Activated CD8-positive, alpha-beta memory T cell treated with anti-CD3 and anti-CD28 coated beads, Interleukin-2, amount 10 ng/mL, durations not matched to agents 7 days and 5 days (primary cell): ENCODE results near the gene GPR137C. TPM values are rescaled to one million over a fixed set of nuclear protein-coding genes. Genes with fewer than 3 reads are reported as not detected.

Experiments
- ATAC-seq: fragments of 150-1000 bp; cut with Tn5 transposase; one replicate; pipeline ENCODE4 v1.10.0; 2021; ENCODE audit warnings: moderate library complexity
- CTCF ChIA-PET: fragments of 350-600 bp; sonication (Branson Sonifier 250); formaldehyde crosslinking; loops from one replicate; lab custom pipeline; 2021; ENCODE audit warnings: antibody characterized with exemption; lab: Charles Lee
- DNase-seq: peaks from one replicate; pipeline ENCODE4 v3.0.0-alpha.2; 2020
- H3K27ac Mint-ChIP-seq: one replicate; pipeline ENCODE4 v1.8.0; 2021; ENCODE audit warnings: mild to moderate bottlenecking, mixed read lengths
- H3K27me3 Mint-ChIP-seq: one replicate; pipeline ENCODE4 v1.8.0; 2021; ENCODE audit warnings: mixed read lengths
- H3K36me3 Mint-ChIP-seq: one replicate; pipeline ENCODE4 v1.8.0; 2021; ENCODE audit warnings: mild to moderate bottlenecking, mixed read lengths
- H3K4me1 Mint-ChIP-seq: one replicate; pipeline ENCODE4 v1.8.0; 2021; ENCODE audit warnings: mixed read lengths
- H3K4me3 Mint-ChIP-seq: one replicate; pipeline ENCODE4 v1.8.0; 2021; ENCODE audit warnings: mild to moderate bottlenecking, moderate library complexity, mixed read lengths
- H3K9me3 Mint-ChIP-seq: one replicate; pipeline ENCODE4 v1.8.0; 2022; ENCODE audit warnings: low read depth, mixed read lengths
- total RNA-seq, 2 experiments: library from RNA; stranded (reverse); gene quantifications; one replicate each; pipeline ENCODE4 v1.2.3, GENCODE V29; 2021

The GPR137C gene
- total RNA-seq, 2 experiments from 2014 or later = 0.73 to 0.85 TPM

- DNase-seq (no peak), ATAC-seq (no peak)
- peaks cover 1% of the 10 kb centered on the region for H3K36me3 Mint-ChIP-seq
- no peaks in the 10 kb centered on the region for H3K4me1 Mint-ChIP-seq
- peaks cover 10% of the 10 kb centered on the region for H3K27me3 Mint-ChIP-seq
- H3K27ac Mint-ChIP-seq = no peak overlapping the region
- no peaks in the 10 kb centered on the region for H3K9me3 Mint-ChIP-seq
- CTCF ChIA-PET = no interaction called here
- no peak overlapping the region for H3K4me3 Mint-ChIP-seq
Observed at GRCh38 chr14:52596320-52596719, 43.7 kb downstream of the GPR137C start.

GRCh38 chr14:52596861-52597260 is 44.2 kb downstream of the GPR137C start:
- Mint-ChIP-seq H3K27ac (no peak overlapping the region), H3K9me3 (no peaks in the 10 kb centered on the region), H3K27me3 (peaks cover 10% of the 10 kb centered on the region), H3K4me1 (no peaks in the 10 kb centered on the region), H3K4me3 (no peak overlapping the region), H3K36me3 (peaks cover 1% of the 10 kb centered on the region)
- CTCF ChIA-PET = no interaction called here
- DNase-seq (no peak), ATAC-seq (no peak)

DNA sequence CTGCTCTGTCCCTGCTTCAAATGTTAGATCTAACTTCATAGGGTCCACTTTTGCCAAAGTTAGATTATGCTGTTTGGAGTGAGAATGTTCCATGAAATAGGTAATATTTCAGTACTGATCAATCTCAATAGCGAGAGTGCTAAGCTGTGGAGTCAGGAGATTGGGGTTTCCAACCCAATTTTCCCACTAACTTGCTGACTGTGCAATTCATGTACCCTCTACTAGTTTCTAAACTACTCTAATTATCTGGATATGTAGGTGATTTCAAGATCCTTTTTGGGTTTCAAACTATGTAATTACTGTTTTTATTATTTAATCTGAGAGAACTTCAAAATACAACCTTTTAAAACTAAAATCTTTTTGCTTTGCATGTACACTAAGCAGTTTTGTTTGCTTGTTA is 45.9 kb downstream of the GPR137C start:
- no peak overlapping the region for H3K4me3 Mint-ChIP-seq
- peaks cover 7% of the 10 kb centered on the region for H3K27me3 Mint-ChIP-seq
- peaks cover 1% of the 10 kb centered on the region for H3K36me3 Mint-ChIP-seq
- DNase-seq (no peak), ATAC-seq (no peak)
- H3K27ac Mint-ChIP-seq = no peak overlapping the region
- CTCF ChIA-PET = no interaction called here
- no peaks in the 10 kb centered on the region for H3K9me3 Mint-ChIP-seq
- peaks cover 3% of the 10 kb centered on the region for H3K4me1 Mint-ChIP-seq

DNA sequence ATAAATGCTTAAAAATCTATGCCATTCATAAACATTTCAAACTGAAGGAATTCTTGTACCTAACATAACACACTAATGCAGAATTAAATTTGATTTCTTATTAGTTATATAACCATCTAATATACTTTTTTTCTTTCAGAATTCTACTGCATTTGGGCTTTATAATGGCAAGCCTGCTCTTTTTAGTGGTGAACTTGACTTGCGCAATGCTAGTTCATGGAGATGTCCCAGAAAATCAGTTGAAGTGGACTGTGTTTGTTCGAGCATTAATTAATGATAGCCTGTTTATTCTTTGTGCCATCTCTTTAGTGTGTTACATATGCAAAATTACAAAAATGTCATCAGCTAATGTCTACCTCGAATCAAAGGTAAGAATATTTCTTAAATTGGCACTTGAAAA is 47.3 kb downstream of the GPR137C start:
- no peak overlapping the region for H3K4me3 Mint-ChIP-seq
- H3K27ac Mint-ChIP-seq = no peak overlapping the region
- CTCF ChIA-PET = no interaction called here
- ATAC-seq (no peak), DNase-seq (no peak)
- H3K4me1 Mint-ChIP-seq = peaks cover 3% of the 10 kb centered on the region
- H3K9me3 Mint-ChIP-seq = no peaks in the 10 kb centered on the region
- peaks cover 1% of the 10 kb centered on the region for H3K36me3 Mint-ChIP-seq
- peaks cover 5% of the 10 kb centered on the region for H3K27me3 Mint-ChIP-seq

GRCh38 chr14:52602131-52602530 is 49.5 kb downstream of the GPR137C start:
- ATAC-seq (no peak), DNase-seq (no peak)
- Mint-ChIP-seq H3K36me3 (peaks cover 2% of the 10 kb centered on the region), H3K27me3 (peaks cover 17% of the 10 kb centered on the region), H3K27ac (no peak overlapping the region), H3K4me3 (no peak overlapping the region), H3K9me3 (peaks cover 4% of the 10 kb centered on the region), H3K4me1 (peaks cover 3% of the 10 kb centered on the region)
- CTCF ChIA-PET = no interaction called here

DNA sequence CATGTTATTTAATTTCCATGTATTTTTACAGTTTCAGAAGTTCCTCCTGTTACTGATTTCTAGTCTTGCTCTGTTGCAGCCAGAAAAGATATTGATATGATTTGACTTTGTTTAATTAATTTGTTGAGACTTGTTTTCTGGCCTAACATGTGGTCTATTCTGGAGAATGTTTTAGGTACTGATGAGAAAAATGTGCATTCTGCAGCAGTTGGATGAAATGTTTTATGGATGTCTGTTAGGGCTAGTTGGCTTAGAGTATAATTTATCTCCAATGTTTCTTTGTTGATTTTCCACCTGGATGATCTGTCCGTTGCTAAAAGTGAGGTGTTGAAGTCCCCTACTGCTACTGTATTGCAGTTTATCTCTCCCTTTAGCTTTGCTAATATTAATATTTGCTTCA is 54.4 kb downstream of the GPR137C start:
- DNase-seq (no peak), ATAC-seq (no peak)
- peaks cover 14% of the 10 kb centered on the region for H3K27me3 Mint-ChIP-seq
- peaks cover 2% of the 10 kb centered on the region for H3K36me3 Mint-ChIP-seq
- CTCF ChIA-PET = no interaction called here
- H3K27ac Mint-ChIP-seq = no peak overlapping the region
- H3K4me3 Mint-ChIP-seq = no peak overlapping the region
- H3K9me3 Mint-ChIP-seq = peaks cover 4% of the 10 kb centered on the region
- peaks cover 3% of the 10 kb centered on the region for H3K4me1 Mint-ChIP-seq

GRCh38 chr14:52609445-52610044 is 56.9 kb downstream of the GPR137C start:
- no peak overlapping the region for H3K4me3 Mint-ChIP-seq
- H3K36me3 Mint-ChIP-seq = peaks cover 2% of the 10 kb centered on the region
- no peaks in the 10 kb centered on the region for H3K4me1 Mint-ChIP-seq
- H3K27ac Mint-ChIP-seq = no peak overlapping the region
- CTCF ChIA-PET = no interaction called here
- peaks cover 4% of the 10 kb centered on the region for H3K9me3 Mint-ChIP-seq
- H3K27me3 Mint-ChIP-seq = peaks cover 14% of the 10 kb centered on the region
- DNase-seq (no peak), ATAC-seq (no peak)

- CTCF ChIA-PET = no interaction called here
- Mint-ChIP-seq H3K9me3 (peaks cover 3% of the 10 kb centered on the region), H3K27ac (no peak overlapping the region), H3K4me1 (no peaks in the 10 kb centered on the region), H3K4me3 (no peak overlapping the region), H3K27me3 (peaks cover 14% of the 10 kb centered on the region), H3K36me3 (peaks cover 2% of the 10 kb centered on the region)
- ATAC-seq (no peak), DNase-seq (no peak)
Observed at GRCh38 chr14:52610187-52610586, 57.6 kb downstream of the GPR137C start.

GRCh38 chr14:52618602-52619001 is 66.0 kb downstream of the GPR137C start:
- H3K4me1 Mint-ChIP-seq = no peaks in the 10 kb centered on the region
- no peaks in the 10 kb centered on the region for H3K27me3 Mint-ChIP-seq
- no peaks in the 10 kb centered on the region for H3K36me3 Mint-ChIP-seq
- H3K27ac Mint-ChIP-seq = no peak overlapping the region
- H3K4me3 Mint-ChIP-seq = no peak overlapping the region
- H3K9me3 Mint-ChIP-seq = no peaks in the 10 kb centered on the region
- CTCF ChIA-PET = no interaction called here
- DNase-seq = no peak
- no peak for ATAC-seq

- H3K27me3 Mint-ChIP-seq = no peaks in the 10 kb centered on the region
- ATAC-seq = no peak
- H3K36me3 Mint-ChIP-seq = no peaks in the 10 kb centered on the region
- CTCF ChIA-PET = no interaction called here
- no peaks in the 10 kb centered on the region for H3K4me1 Mint-ChIP-seq
- DNase-seq = no peak
- no peak overlapping the region for H3K27ac Mint-ChIP-seq
- H3K4me3 Mint-ChIP-seq = no peak overlapping the region
- H3K9me3 Mint-ChIP-seq = no peaks in the 10 kb centered on the region
Observed at GRCh38 chr14:52619687-52620086, 67.1 kb downstream of the GPR137C start.

- Mint-ChIP-seq H3K4me3 (no peak overlapping the region), H3K4me1 (peaks cover 9% of the 10 kb centered on the region), H3K9me3 (peaks cover 2% of the 10 kb centered on the region), H3K27ac (no peak overlapping the region), H3K27me3 (no peaks in the 10 kb centered on the region), H3K36me3 (peaks cover 38% of the 10 kb centered on the region)
- CTCF ChIA-PET = no interaction called here
- DNase-seq (no peak), ATAC-seq (no peak)
Observed at GRCh38 chr14:52640137-52640536, 87.5 kb downstream of the GPR137C start.

DNA sequence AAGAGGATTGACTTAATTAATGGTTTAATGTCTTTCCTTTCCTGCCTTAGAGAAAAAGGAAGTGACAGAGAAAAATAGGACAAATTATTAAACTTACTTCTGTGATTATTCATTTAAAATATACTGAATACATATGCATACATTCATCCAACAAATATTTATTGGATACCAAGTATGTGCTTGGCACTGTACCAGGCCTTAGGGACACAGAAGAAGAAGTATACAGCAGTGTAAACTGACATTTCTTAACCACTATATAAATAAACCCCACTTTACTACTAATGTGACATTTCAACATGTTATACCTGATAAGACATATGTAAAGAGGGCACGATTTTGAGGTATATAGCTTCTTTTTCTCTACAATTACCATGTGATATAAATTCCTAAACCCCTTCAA is 89.1 kb downstream of the GPR137C start:
- H3K9me3 Mint-ChIP-seq = peaks cover 2% of the 10 kb centered on the region
- peaks cover 9% of the 10 kb centered on the region for H3K4me1 Mint-ChIP-seq
- H3K36me3 Mint-ChIP-seq = peaks cover 52% of the 10 kb centered on the region
- DNase-seq = no peak
- no peak for ATAC-seq
- CTCF ChIA-PET = no interaction called here
- no peaks in the 10 kb centered on the region for H3K27me3 Mint-ChIP-seq
- H3K27ac Mint-ChIP-seq = no peak overlapping the region
- no peak overlapping the region for H3K4me3 Mint-ChIP-seq

DNA sequence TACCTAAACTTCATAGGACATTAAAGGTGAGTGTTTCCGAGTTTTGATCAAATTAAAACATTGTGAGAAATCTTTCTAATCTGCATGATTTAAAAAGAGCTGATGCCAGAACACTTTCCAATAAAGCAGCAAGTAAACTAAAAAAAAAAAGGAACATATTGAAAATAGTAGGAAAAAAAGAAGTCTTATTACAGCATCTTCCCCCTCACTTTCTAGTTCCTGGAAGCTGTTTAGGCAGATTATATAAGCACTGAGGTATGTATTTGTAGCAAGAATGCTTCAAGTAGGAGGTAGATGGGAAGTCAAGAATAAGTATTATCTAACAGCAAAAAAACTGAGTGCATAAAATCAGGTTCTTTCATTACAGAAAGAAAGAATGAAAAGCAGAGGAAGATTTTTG is 96.9 kb downstream of the GPR137C start:
- H3K27ac Mint-ChIP-seq = no peak overlapping the region
- H3K27me3 Mint-ChIP-seq = no peaks in the 10 kb centered on the region
- CTCF ChIA-PET = no interaction called here
- H3K4me1 Mint-ChIP-seq = no peaks in the 10 kb centered on the region
- ATAC-seq (no peak), DNase-seq (no peak)
- H3K4me3 Mint-ChIP-seq = no peak overlapping the region
- peaks cover 50% of the 10 kb centered on the region for H3K36me3 Mint-ChIP-seq
- no peaks in the 10 kb centered on the region for H3K9me3 Mint-ChIP-seq

DNA sequence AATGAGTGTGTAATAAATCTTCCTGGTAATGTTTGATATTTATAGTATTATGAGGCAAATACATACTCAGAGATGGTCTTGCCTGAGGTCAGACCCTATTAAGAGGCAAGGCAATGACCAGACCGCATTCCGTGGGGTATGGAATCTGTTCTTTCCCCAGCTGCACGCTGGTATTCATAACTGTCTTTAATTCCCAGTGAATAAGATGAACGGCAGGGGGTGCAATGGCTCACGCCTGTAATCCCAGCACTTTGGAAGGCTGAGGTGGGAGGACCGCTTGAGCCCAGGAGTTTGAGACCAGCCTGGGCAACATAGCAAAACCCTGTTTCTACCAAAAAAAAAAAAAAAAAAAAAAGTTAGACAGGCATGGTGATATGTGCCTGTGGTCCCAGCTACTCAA is 98.1 kb downstream of the GPR137C start:
- CTCF ChIA-PET = no interaction called here
- Mint-ChIP-seq H3K27me3 (no peaks in the 10 kb centered on the region), H3K4me3 (no peak overlapping the region), H3K36me3 (peaks cover 46% of the 10 kb centered on the region), H3K4me1 (no peaks in the 10 kb centered on the region), H3K9me3 (no peaks in the 10 kb centered on the region), H3K27ac (no peak overlapping the region)
- DNase-seq (no peak), ATAC-seq (no peak)

DNA sequence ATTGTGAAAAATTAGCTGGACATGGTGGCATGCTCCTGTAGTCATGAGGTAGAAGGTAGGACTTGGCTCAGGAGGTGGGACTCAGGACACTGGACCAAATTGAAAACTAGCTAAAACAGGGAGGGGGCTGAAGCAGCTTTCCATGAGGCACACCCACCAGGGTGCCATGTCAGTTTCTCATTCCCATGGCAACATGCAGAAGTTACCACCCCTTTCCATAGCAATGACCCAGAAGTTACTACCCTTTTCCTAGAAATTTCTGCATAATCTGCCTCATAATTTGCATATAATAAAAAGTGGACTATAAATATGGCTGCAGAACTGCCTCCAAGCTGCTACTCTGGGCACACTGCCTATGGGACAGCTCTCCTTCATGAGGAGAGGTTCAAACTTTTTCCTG is 104.3 kb downstream of the GPR137C start:
- Mint-ChIP-seq H3K4me3 (no peak overlapping the region), H3K27me3 (no peaks in the 10 kb centered on the region), H3K4me1 (peaks cover 2% of the 10 kb centered on the region), H3K9me3 (no peaks in the 10 kb centered on the region), H3K36me3 (peaks cover 51% of the 10 kb centered on the region), H3K27ac (no peak overlapping the region)
- ATAC-seq (no peak), DNase-seq (no peak)
- CTCF ChIA-PET = no interaction called here
